GM21381 (cell line): ENCODE data around the gene KRT2.
"Not testable (repeated sequence)": the region's sequence is repeated elsewhere in the genome, so short reads cannot be mapped to it uniquely, and the experiment has no call there.

ENCODE experiments used
- ATAC-seq: cut with Tn5 transposase; IDR thresholded peaks from one replicate; pipeline ENCODE4 v1.9.1; 2021; ENCODE audit warnings: mild to moderate bottlenecking, moderate library complexity; ENCODE audit not compliant: unreplicated experiment

Gene KRT2

GRCh38 chr12:52685406-52685890, 33.4 kb upstream of the KRT2 start:
- ATAC-seq: no peak

GRCh38 chr12:52684431-52684830, 32.4 kb upstream of the KRT2 start:
- ATAC-seq: no peak

GRCh38 chr12:52683575-52684300, 31.7 kb upstream of the KRT2 start:
- no peak for ATAC-seq

- ATAC-seq: no peak
Observed at GRCh38 chr12:52682938-52683574, 31.0 kb upstream of the KRT2 start.

DNA sequence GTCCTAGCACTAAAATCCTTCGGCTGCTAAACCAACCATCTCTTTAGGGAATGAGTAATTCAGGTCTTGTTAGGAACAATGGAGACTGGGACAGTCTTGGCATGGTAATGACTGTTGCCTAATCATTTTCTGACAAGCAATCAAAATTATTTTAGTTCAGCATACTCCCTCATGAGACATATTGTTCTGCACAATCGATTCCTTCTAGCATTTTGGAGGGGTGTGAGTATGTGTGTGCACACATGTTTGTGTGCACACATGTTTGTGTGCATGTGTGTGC, 30.3 kb upstream of the KRT2 start:
- ATAC-seq: no peak

DNA sequence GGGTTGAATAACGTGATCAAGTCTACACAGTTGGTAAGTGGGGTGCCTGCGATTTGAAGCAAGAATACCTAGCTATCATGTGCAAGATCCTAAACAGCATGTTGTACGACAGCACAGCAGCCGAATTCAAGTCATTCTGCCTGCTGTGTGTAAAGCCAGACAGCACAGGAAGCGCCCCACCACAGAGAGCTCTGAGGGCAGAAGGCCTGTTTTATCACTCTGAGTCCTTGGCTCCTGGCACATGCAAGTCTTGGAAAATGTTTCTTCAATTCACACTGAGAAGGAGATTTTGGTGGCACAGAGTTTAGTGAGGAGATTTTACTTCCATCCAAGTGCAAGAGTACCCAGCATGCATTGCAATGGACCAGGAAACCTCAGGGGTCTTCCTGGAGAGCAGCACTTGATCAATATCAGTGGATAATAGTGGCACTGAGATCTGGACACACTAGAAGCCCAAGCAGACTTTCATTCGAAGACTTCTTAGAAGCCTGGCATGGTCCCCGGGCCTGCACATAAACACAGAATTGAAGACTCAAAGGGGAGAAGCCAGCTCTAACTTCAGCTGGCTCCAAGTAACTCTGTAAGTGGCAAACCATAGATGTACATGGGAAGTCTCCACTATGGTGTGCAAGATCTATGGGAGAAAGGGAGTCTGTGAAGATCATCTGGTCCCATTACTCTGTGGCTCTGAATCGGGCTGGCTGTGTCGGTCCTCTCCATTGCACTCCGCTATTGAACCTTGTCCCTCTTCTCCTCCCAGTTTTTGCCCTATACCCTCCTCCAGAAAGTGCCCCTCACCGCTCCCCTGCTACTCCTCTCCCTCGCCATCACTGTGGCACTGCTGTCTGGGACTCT, 29.7 kb upstream of the KRT2 start:
- ATAC-seq: no peak

- ATAC-seq: no peak
Observed at GRCh38 chr12:52680363-52680762, 28.4 kb upstream of the KRT2 start, which contains the start of gene KRT1. Gene KRT1 (minus strand): TSS chr12:52680407. CDS start chr12:52680348, 59 bp downstream.

GRCh38 chr12:52679875-52680274, 27.9 kb upstream of the KRT2 start:
- no peak for ATAC-seq

- no peak for ATAC-seq
Observed at GRCh38 chr12:52677671-52678070, 25.7 kb upstream of the KRT2 start.

GRCh38 chr12:52677126-52677525, 25.1 kb upstream of the KRT2 start:
- ATAC-seq: no peak

- ATAC-seq: no peak
Observed at GRCh38 chr12:52676163-52676562, 24.2 kb upstream of the KRT2 start.

GRCh38 chr12:52675301-52675701, 23.3 kb upstream of the KRT2 start:
- ATAC-seq: no peak

GRCh38 chr12:52674433-52674775, 22.4 kb upstream of the KRT2 start:
- ATAC-seq: no peak

- no peak for ATAC-seq
Observed at GRCh38 chr12:52673713-52674432, 21.9 kb upstream of the KRT2 start.

- no peak for ATAC-seq
Observed at GRCh38 chr12:52673217-52673616, 21.2 kb upstream of the KRT2 start.

GRCh38 chr12:52672321-52672933, 20.4 kb upstream of the KRT2 start:
- ATAC-seq: no peak

GRCh38 chr12:52670961-52671360, 18.9 kb upstream of the KRT2 start:
- ATAC-seq: no peak

GRCh38 chr12:52670506-52670905, 18.5 kb upstream of the KRT2 start:
- no peak for ATAC-seq

- not testable (repeated sequence) for ATAC-seq
Observed at GRCh38 chr12:52669941-52670340, 17.9 kb upstream of the KRT2 start.

DNA sequence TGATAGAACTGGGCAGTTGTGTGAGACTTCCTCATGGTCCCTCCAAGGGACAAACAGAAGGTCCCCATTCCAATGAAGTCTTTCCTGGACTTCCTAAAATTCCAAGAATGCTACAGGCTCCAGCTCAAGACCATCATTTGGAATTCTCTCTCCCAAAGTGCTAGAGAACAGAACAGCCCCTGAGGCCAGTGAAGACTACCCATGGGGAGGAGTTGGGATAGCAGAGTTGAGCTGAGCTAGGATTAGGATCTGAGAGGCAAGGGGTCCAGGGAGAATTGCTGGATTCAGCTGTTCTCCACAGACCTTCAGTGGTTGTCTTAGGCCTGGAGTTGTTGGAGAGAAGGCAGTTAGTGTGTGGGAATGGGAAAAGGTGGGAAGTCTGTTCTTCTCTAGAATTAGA, 17.4 kb upstream of the KRT2 start:
- ATAC-seq: no peak

- no peak for ATAC-seq
Observed at GRCh38 chr12:52667931-52668330, 15.9 kb upstream of the KRT2 start.
